Esophagus muscularis mucosa (tissue), 3 donors: Measurements from ENCODE around the gene MAD1L1.

Experiments
- CTCF ChIP-seq, 3 experiments: fragments of 200-600 bp in 2 of 3; fragments of 450-650 bp in 1 of 3; sonication (generic) in 2 of 3; IDR thresholded peaks; one replicate each; pipeline ENCODE4 v1.5.1; 2017 to 2019; ENCODE audit warnings: antibody characterized with exemption in 3 of 3, mild to moderate bottlenecking in 2 of 3, moderate library complexity in 1 of 3
- POLR2A ChIP-seq: fragments of 450-650 bp; IDR thresholded peaks from one replicate; pipeline ENCODE4 v1.6.1; 2017; ENCODE audit warnings: antibody characterized with exemption, moderate library complexity, mild to moderate bottlenecking, low read depth
- POLR2AphosphoS5 ChIP-seq, 2 donors: sonication (generic); formaldehyde crosslinking; IDR thresholded peaks; one replicate each; pipeline ENCODE4 v1.6.1; 2017; ENCODE audit warnings: antibody characterized with exemption in 2 of 2

DNA sequence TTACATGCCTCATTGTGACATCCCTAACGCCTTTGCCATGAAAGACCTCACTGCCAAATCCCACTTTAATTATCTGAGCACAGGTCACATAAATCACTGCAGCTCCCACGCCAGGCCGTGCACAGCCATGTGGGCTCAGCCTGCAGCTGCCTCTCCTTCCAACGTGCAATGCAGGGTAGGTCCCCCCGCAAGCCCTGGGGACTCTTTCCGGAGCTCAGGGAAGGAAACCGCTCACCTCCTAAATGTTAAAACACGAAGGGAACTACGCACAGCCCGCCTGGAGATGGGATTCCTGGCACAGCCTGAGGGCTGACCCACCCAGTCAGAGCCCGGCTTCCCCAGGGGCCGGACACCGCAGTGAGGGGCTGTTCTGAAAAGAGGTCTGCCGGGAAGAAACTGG is 128.0 kb downstream of the MAD1L1 start:
- TF ChIP-seq CTCF (IDR thresholded peaks at IDR 0.05) (no peak), POLR2A (no peak), POLR2AphosphoS5 (IDR thresholded peaks at IDR 0.05) (no peak)
